Keratinocyte (primary cell): ENCODE measurements around the gene FA2H. TPM values are rescaled to one million over a fixed set of nuclear protein-coding genes. Genes with fewer than 3 reads are reported as not detected.

Experiments
- DNase-seq: peaks from one replicate; pipeline ENCODE4 v3.0.0-alpha.2; 2011; ENCODE audit warnings: low read depth, missing footprints, low spot score
- FAIRE-seq: peaks from 2 replicates; lab custom pipeline; 2011; peaks lifted over from hg19 to GRCh38; lab: Jason Lieb, UNC
- H2AFZ ChIP-seq: 2 replicates; pipeline ENCODE4 v1.6.0; 2012; ENCODE audit warnings: low read length, control low read depth, inconsistent platforms; ENCODE audit not compliant: control insufficient read depth
- H3K27ac ChIP-seq: 2 replicates; pipeline ENCODE4 v1.5.1; 2011; ENCODE audit warnings: low read length; ENCODE audit not compliant: control insufficient read depth, insufficient read depth
- H3K27me3 ChIP-seq: 3 replicates; pipeline ENCODE4 v1.6.0; 2011; ENCODE audit warnings: low read length; ENCODE audit not compliant: control insufficient read depth, insufficient read depth; ENCODE audit errors: extremely low read depth
- H3K36me3 ChIP-seq, 2 experiments: 2 replicates in 1 of 2; 3 replicates in 1 of 2; pipeline ENCODE4 v1.5.1; 2011; ENCODE audit warnings: low read length in 2 of 2, mild to moderate bottlenecking in 1 of 2; ENCODE audit not compliant: control insufficient read depth in 2 of 2, insufficient read depth in 2 of 2; ENCODE audit errors: extremely low read depth in 1 of 2
- H3K4me1 ChIP-seq: 3 replicates; pipeline ENCODE4 v1.5.1; 2011; ENCODE audit warnings: low read length; ENCODE audit not compliant: control insufficient read depth, insufficient read depth; ENCODE audit errors: extremely low read depth
- H3K4me2 ChIP-seq: 3 replicates; pipeline ENCODE4 v1.6.0; 2011; ENCODE audit warnings: low read depth, low read length; ENCODE audit not compliant: control insufficient read depth, insufficient read depth; ENCODE audit errors: extremely low read depth
- H3K4me3 ChIP-seq, 3 experiments: fragments of 200-600 bp in 1 of 3; sonication (generic) in 1 of 3; 2 replicates in 2 of 3; 3 replicates in 1 of 3; pipeline ENCODE4 v1.5.1; 2011 to 2016; ENCODE audit warnings: low read length in 3 of 3, mild to moderate bottlenecking in 3 of 3, control low read depth in 2 of 3, inconsistent platforms in 1 of 3, low read depth in 1 of 3, mixed read lengths in 1 of 3, mixed run types in 1 of 3, moderate library complexity in 1 of 3; ENCODE audit not compliant: control insufficient read depth in 2 of 3, insufficient read depth in 2 of 3; ENCODE audit errors: extremely low read depth in 1 of 3
- H3K79me2 ChIP-seq: 2 replicates; pipeline ENCODE4 v1.6.0; 2012; ENCODE audit warnings: low read length; ENCODE audit not compliant: control insufficient read depth, insufficient read depth
- H3K9ac ChIP-seq: 3 replicates; pipeline ENCODE4 v1.6.0; 2011; ENCODE audit warnings: low read length; ENCODE audit not compliant: control insufficient read depth, insufficient read depth; ENCODE audit errors: extremely low read depth
- H3K9me1 ChIP-seq: 3 replicates; pipeline ENCODE4 v1.6.0; 2011; ENCODE audit warnings: low read length; ENCODE audit not compliant: control insufficient read depth, insufficient read depth; ENCODE audit errors: extremely low read depth
- H3K9me3 ChIP-seq: 2 replicates; pipeline ENCODE4 v1.5.1; 2012; ENCODE audit warnings: low read depth, low read length; ENCODE audit not compliant: control insufficient read depth
- H4K20me1 ChIP-seq: 3 replicates; pipeline ENCODE4 v1.6.0; 2011; ENCODE audit warnings: low read length; ENCODE audit not compliant: control insufficient read depth, insufficient read depth; ENCODE audit errors: extremely low read depth
- CTCF ChIP-seq, 3 experiments: IDR thresholded peaks in 1 of 3; conservative IDR thresholded peaks in 1 of 3; optimal IDR thresholded peaks in 1 of 3; 2 replicates in 2 of 3; 3 replicates in 1 of 3; pipeline versions ENCODE3 to v1.5.1; 2011; ENCODE audit warnings: low read length in 3 of 3, mild to moderate bottlenecking in 3 of 3, moderate library complexity in 2 of 3, control low read depth in 1 of 3, inconsistent platforms in 1 of 3; ENCODE audit not compliant: insufficient read depth in 2 of 3; ENCODE audit errors: extremely low read depth in 1 of 3
- EZH2 ChIP-seq: IDR thresholded peaks from one replicate; pipeline ENCODE4 v1.6.1; 2012; ENCODE audit warnings: inconsistent platforms, mild to moderate bottlenecking, low read length, moderate library complexity
- dilution Hi-C: fragments of 300-500 bp; cut with MboI; formaldehyde crosslinking; loops from one replicate; pipeline ENCODE4 v1.7.0; 2020; ENCODE audit warnings: low sequenced_read_pairs; ENCODE audit not compliant: extremely low pct_ligation_motif_present
- polyA plus RNA-seq, 5 experiments: library from polyadenylated mRNA; depleted of rRNA in 3 of 5; stranded (reverse) in 3 of 5; stranded (forward) in 1 of 5; unstranded in 1 of 5; fragments of >200 nt; gene quantifications; 1 replicate in 1 of 5; 2 replicates in 3 of 5; 3 replicates in 1 of 5; pipeline versions ENCODE4 v1.2.1 to v1.2.3, GENCODE V29; 2011 to 2012; ENCODE audit warnings: missing spikeins in 2 of 5, low read depth in 1 of 5, low replicate concordance in 1 of 5

The FA2H gene
- polyA plus RNA-seq, 1 donor (not counting 4 experiments of a cell fraction or from before 2014, with no cell fraction given), result 0.16 TPM

- Histone ChIP-seq H3K27me3 (no peaks in the 10 kb centered on the region), H3K9ac (peak overlapping the region; percentile 73), H3K4me2 (peak overlapping the region; percentile 79), H3K36me3 (no peaks in the 10 kb centered on the region), H4K20me1 (no peaks in the 10 kb centered on the region), H2AFZ (peak overlapping the region; percentile 77), H3K4me1 (peaks cover 38% of the 10 kb centered on the region), H3K9me1 (no peaks in the 10 kb centered on the region), H3K79me2 (no peaks in the 10 kb centered on the region), H3K4me3 (peak overlapping the region; percentile 6 to 49 (median 24)), H3K9me3 (no peaks in the 10 kb centered on the region), H3K27ac (peak overlapping the region; percentile 88)
- DNase-seq (no peak), FAIRE-seq (no peak)
- dilution Hi-C loops, result no loop called here
- no peak for TF ChIP-seq EZH2
- no peak for TF ChIP-seq CTCF (optimal IDR thresholded peaks at IDR 0.05 in 1 of 3, IDR thresholded peaks at IDR 0.05 in 1 of 3, conservative IDR thresholded peaks at IDR 0.05 in 1 of 3; ENCODE audit: extremely low read depth in 1 of 3, insufficient read depth in 2 of 3, low read length in 3 of 3)
These were observed 31.5 kb downstream of the FA2H start for GRCh38 chr16:74743045-74743667.

GRCh38 chr16:74742051-74742481, 32.6 kb downstream of the FA2H start:
- Histone ChIP-seq H3K27ac (peak overlapping the region; percentile 40), H3K36me3 (no peaks in the 10 kb centered on the region), H2AFZ (peak overlapping the region; percentile 8), H3K4me3 (no peak overlapping the region), H4K20me1 (no peaks in the 10 kb centered on the region), H3K9me3 (no peaks in the 10 kb centered on the region), H3K79me2 (no peaks in the 10 kb centered on the region), H3K4me1 (peaks cover 48% of the 10 kb centered on the region), H3K27me3 (no peaks in the 10 kb centered on the region), H3K9ac (no peak overlapping the region), H3K9me1 (no peaks in the 10 kb centered on the region), H3K4me2 (no peak overlapping the region)
- TF ChIP-seq EZH2 (no peak), CTCF (optimal IDR thresholded peaks at IDR 0.05 in 1 of 3, IDR thresholded peaks at IDR 0.05 in 1 of 3, conservative IDR thresholded peaks at IDR 0.05 in 1 of 3; ENCODE audit: extremely low read depth in 1 of 3, insufficient read depth in 2 of 3, low read length in 3 of 3) (no peak)
- dilution Hi-C loops, result no loop called here
- FAIRE-seq (no peak), DNase-seq (no peak)
